CD8-positive, alpha-beta memory T cell (primary cell): Measurements from ENCODE around the gene HEPN1. TPM values are rescaled to one million over a fixed set of nuclear protein-coding genes. Genes with fewer than 3 reads are reported as not detected.

ENCODE experiments used
- CTCF ChIA-PET: fragments of 350-600 bp; sonication (Branson Sonifier 250); formaldehyde crosslinking; loops from one replicate; lab custom pipeline; 2021; ENCODE audit warnings: antibody characterized with exemption; lab: Charles Lee
- POLR2A ChIA-PET: fragments of 350-600 bp; sonication (Branson Sonifier 250); formaldehyde crosslinking; loops from one replicate; lab custom pipeline; 2021; ENCODE audit warnings: antibody characterized with exemption; lab: Charles Lee
- DNase-seq, 5 donors: peaks; one replicate each; pipeline versions ENCODE4 v3.0.0 to v3.0.0-alpha.2; 2020 to 2022; ENCODE audit warnings: mixed read lengths in 1 of 5
- H3K27ac ChIP-seq: one replicate; pipeline ENCODE4 v1.7.0; 2013; ENCODE audit warnings: low read depth, mild to moderate bottlenecking, low read length, moderate library complexity
- H3K27me3 ChIP-seq: 2 replicates; pipeline ENCODE4 v1.7.0; 2013; ENCODE audit warnings: low read length, mild to moderate bottlenecking; ENCODE audit not compliant: insufficient read depth, poor library complexity, severe bottlenecking
- H3K36me3 ChIP-seq: 2 replicates; pipeline ENCODE4 v1.7.0; 2013; ENCODE audit warnings: mild to moderate bottlenecking, low read length, moderate library complexity; ENCODE audit not compliant: insufficient read depth
- H3K4me1 ChIP-seq: 2 replicates; pipeline ENCODE4 v1.7.0; 2013; ENCODE audit warnings: mild to moderate bottlenecking, low read length, moderate library complexity; ENCODE audit not compliant: insufficient read depth
- H3K4me3 ChIP-seq: 2 replicates; pipeline ENCODE4 v1.7.0; 2013; ENCODE audit warnings: mild to moderate bottlenecking, low read length
- H3K9me3 ChIP-seq: 2 replicates; pipeline ENCODE4 v1.7.0; 2013; ENCODE audit warnings: mild to moderate bottlenecking, low read length
- H3K27ac Mint-ChIP-seq, 8 donors: one replicate each; pipeline ENCODE4 v1.8.0; 2020 to 2021; ENCODE audit warnings: mixed read lengths in 8 of 8, mild to moderate bottlenecking in 6 of 8, inconsistent platforms in 3 of 8, moderate library complexity in 3 of 8
- H3K27me3 Mint-ChIP-seq, 2 donors: one replicate each; pipeline ENCODE4 v1.8.0; 2020 to 2021; ENCODE audit warnings: mixed read lengths in 2 of 2, mild to moderate bottlenecking in 1 of 2, moderate library complexity in 1 of 2
- H3K36me3 Mint-ChIP-seq, 3 donors: one replicate each; pipeline ENCODE4 v1.8.0; 2020 to 2021; ENCODE audit warnings: mixed read lengths in 3 of 3, inconsistent platforms in 1 of 3, mild to moderate bottlenecking in 1 of 3
- H3K4me1 Mint-ChIP-seq, 3 donors: one replicate each; pipeline ENCODE4 v1.8.0; 2020 to 2021; ENCODE audit warnings: mixed read lengths in 3 of 3, inconsistent platforms in 1 of 3, mild to moderate bottlenecking in 1 of 3
- H3K4me3 Mint-ChIP-seq, 7 donors: one replicate each; pipeline ENCODE4 v1.8.0; 2020 to 2021; ENCODE audit warnings: mixed read lengths in 7 of 7, mild to moderate bottlenecking in 6 of 7, moderate library complexity in 4 of 7, inconsistent platforms in 2 of 7
- H3K9me3 Mint-ChIP-seq, 5 donors: one replicate each; pipeline ENCODE4 v1.8.0; 2020 to 2022; ENCODE audit warnings: mixed read lengths in 5 of 5, mild to moderate bottlenecking in 3 of 5, moderate library complexity in 2 of 5, inconsistent platforms in 1 of 5
- polyA plus RNA-seq: library from polyadenylated mRNA; unstranded; fragments of 300-500 nt; fragmentation: Illumina TruSeq; gene quantifications from one replicate; pipeline ENCODE4 v1.2.3, GENCODE V29; 2021
- total RNA-seq, 2 experiments: library from RNA; stranded (reverse); gene quantifications; one replicate each; pipeline ENCODE4 v1.2.3, GENCODE V29; 2021

The HEPN1 gene
- total RNA-seq (not detected), polyA plus RNA-seq (not detected)

DNA sequence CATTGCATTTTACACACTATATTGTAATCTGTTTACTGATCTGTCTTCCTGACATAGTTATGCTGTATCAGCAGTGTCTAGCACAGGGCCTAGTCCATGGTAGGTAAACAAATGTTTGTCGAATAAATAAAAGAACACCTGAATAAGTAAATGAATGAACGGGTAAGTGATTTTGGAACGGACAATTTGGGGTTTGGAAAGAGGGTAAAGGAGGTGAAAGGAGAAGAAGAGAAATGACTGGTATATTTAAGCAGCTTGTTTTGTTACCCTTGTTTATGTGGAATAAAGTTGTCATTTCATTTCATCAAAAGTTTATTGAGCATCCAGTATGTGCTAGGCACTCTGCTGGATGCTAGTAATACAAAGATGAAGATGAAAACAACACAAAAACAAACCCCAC is at the start of gene HEPN1:
Gene HEPN1, plus strand, starts transcription at position 301 of the 400 bp plus-strand sequence.
- no peak within 1 kb of the TSS for H3K4me3 ChIP-seq
- peak within 1 kb of the TSS in 4 of 8 donors; percentile 9 to 77 (median 21) for H3K27ac Mint-ChIP-seq
- H3K27ac ChIP-seq, result no peak within 1 kb of the TSS
- ChIA-PET CTCF (interaction anchor here (1.0 to 2.9 kb wide), 2 partner anchors 13 to 42 kb away, joined by 3 to 21 read pairs; no protein-coding TSS in a partner anchor), POLR2A (no interaction called here)
- peaks cover 28% of the 10 kb centered on the region for H3K4me1 ChIP-seq
- no peaks in the 10 kb centered on the region for H3K36me3 Mint-ChIP-seq
- H3K36me3 ChIP-seq, result no peaks in the 10 kb centered on the region
- peak within 1 kb of the TSS in 3 of 7 donors; percentile 12 to 35 (median 33) for H3K4me3 Mint-ChIP-seq
- no peaks in the 10 kb centered on the region for H3K9me3 ChIP-seq
- H3K27me3 ChIP-seq, result no peaks in the 10 kb centered on the region
- peaks cover 0 to 12% of the 10 kb centered on the region in 2 donors for H3K27me3 Mint-ChIP-seq
- no peak for DNase-seq
- H3K4me1 Mint-ChIP-seq, result peaks cover 16 to 21% (median 17%) of the 10 kb centered on the region in 3 donors
- H3K9me3 Mint-ChIP-seq, result peaks cover 0 to under 1% (median 0%) of the 10 kb centered on the region in 5 donors

GRCh38 chr11:124869331-124869730 is 49.7 kb upstream of the HEPN1 start:
- H3K27ac ChIP-seq, result no peak overlapping the region
- no peak for DNase-seq
- H3K9me3 Mint-ChIP-seq, result peaks cover 0 to 2% (median 0%) of the 10 kb centered on the region in 5 donors
- ChIA-PET POLR2A (no interaction called here), CTCF (no interaction called here)
- H3K27me3 ChIP-seq, result peaks cover 57% of the 10 kb centered on the region
- no peaks in the 10 kb centered on the region for H3K36me3 Mint-ChIP-seq
- peak overlapping the region; percentile 37 for H3K4me3 ChIP-seq
- H3K4me1 ChIP-seq, result peaks cover 32% of the 10 kb centered on the region
- no peak overlapping the region for H3K27ac Mint-ChIP-seq
- H3K4me1 Mint-ChIP-seq, result peaks cover 23 to 41% (median 27%) of the 10 kb centered on the region in 3 donors
- H3K9me3 ChIP-seq, result no peaks in the 10 kb centered on the region
- H3K27me3 Mint-ChIP-seq, result peaks cover 76 to 94% of the 10 kb centered on the region in 2 donors
- H3K36me3 ChIP-seq, result no peaks in the 10 kb centered on the region
- H3K4me3 Mint-ChIP-seq, result peak overlapping the region in 5 of 7 donors; percentile 12 to 61 (median 32)

GRCh38 chr11:124869856-124870387 is 49.1 kb upstream of the HEPN1 start:
- Mint-ChIP-seq H3K4me3 (peak overlapping the region in 2 of 7 donors; percentile 16 to 61), H3K9me3 (peaks cover 0 to 2% (median 0%) of the 10 kb centered on the region in 5 donors), H3K27ac (no peak overlapping the region), H3K27me3 (peaks cover 70 to 94% of the 10 kb centered on the region in 2 donors), H3K4me1 (peaks cover 23 to 41% (median 26%) of the 10 kb centered on the region in 3 donors), H3K36me3 (no peaks in the 10 kb centered on the region)
- H3K27me3 ChIP-seq, result peaks cover 52% of the 10 kb centered on the region
- H3K4me3 ChIP-seq, result no peak overlapping the region
- no peak for DNase-seq
- H3K36me3 ChIP-seq, result no peaks in the 10 kb centered on the region
- H3K27ac ChIP-seq, result no peak overlapping the region
- ChIA-PET CTCF (no interaction called here), POLR2A (no interaction called here)
- no peaks in the 10 kb centered on the region for H3K9me3 ChIP-seq
- peaks cover 32% of the 10 kb centered on the region for H3K4me1 ChIP-seq

- H3K27ac ChIP-seq, result no peak overlapping the region
- H3K4me1 ChIP-seq, result peaks cover 30% of the 10 kb centered on the region
- no peak overlapping the region for H3K27ac Mint-ChIP-seq
- H3K36me3 ChIP-seq, result no peaks in the 10 kb centered on the region
- no peak for DNase-seq
- peaks cover 23 to 40% (median 26%) of the 10 kb centered on the region in 3 donors for H3K4me1 Mint-ChIP-seq
- CTCF ChIA-PET, result no interaction called here
- H3K4me3 ChIP-seq, result no peak overlapping the region
- H3K9me3 ChIP-seq, result no peaks in the 10 kb centered on the region
- peaks cover 70 to 92% of the 10 kb centered on the region in 2 donors for H3K27me3 Mint-ChIP-seq
- POLR2A ChIA-PET, result no interaction called here
- H3K9me3 Mint-ChIP-seq, result peaks cover 0 to 2% (median 0%) of the 10 kb centered on the region in 5 donors
- peaks cover 49% of the 10 kb centered on the region for H3K27me3 ChIP-seq
- H3K36me3 Mint-ChIP-seq, result no peaks in the 10 kb centered on the region
- H3K4me3 Mint-ChIP-seq, result peak overlapping the region in 1 of 7 donors; percentile 36
Measured at GRCh38 chr11:124870430-124870829, 48.6 kb upstream of the HEPN1 start.

- peaks cover 27% of the 10 kb centered on the region for H3K4me1 ChIP-seq
- no peak overlapping the region for H3K27ac ChIP-seq
- Mint-ChIP-seq H3K9me3 (peaks cover 0 to 2% (median 0%) of the 10 kb centered on the region in 5 donors), H3K36me3 (peaks cover 0 to 2% (median 0%) of the 10 kb centered on the region in 3 donors), H3K4me3 (peak overlapping the region in 1 of 7 donors; percentile 26), H3K4me1 (peaks cover 26 to 37% (median 26%) of the 10 kb centered on the region in 3 donors), H3K27me3 (peaks cover 60 to 79% of the 10 kb centered on the region in 2 donors), H3K27ac (peak overlapping the region in 1 of 8 donors; percentile 47)
- H3K9me3 ChIP-seq, result no peaks in the 10 kb centered on the region
- H3K27me3 ChIP-seq, result peaks cover 32% of the 10 kb centered on the region
- H3K4me3 ChIP-seq, result no peak overlapping the region
- DNase-seq, result no peak
- CTCF ChIA-PET, result no interaction called here
- no peaks in the 10 kb centered on the region for H3K36me3 ChIP-seq
- POLR2A ChIA-PET, result no interaction called here
Measured at GRCh38 chr11:124872280-124872679, 46.8 kb upstream of the HEPN1 start.

DNA sequence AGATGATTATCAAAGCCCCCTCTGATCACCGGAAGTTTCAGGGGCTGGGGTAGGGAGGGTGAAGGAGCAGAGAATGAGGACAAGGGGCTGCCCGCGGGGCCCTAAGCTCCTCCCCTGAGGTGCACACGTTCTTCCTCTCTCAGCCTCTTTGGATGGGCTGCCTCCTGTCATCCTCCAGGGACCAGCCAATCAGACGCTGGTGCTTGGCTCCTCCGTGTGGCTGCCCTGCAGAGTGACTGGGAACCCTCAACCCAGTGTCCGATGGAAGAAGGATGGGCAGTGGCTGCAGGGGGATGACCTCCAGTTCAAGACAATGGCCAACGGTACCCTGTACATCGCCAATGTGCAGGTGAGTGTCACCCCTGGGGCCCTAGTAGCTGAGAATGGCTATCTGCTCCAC is 46.3 kb upstream of the HEPN1 start:
- peaks cover 0 to 2% (median 0%) of the 10 kb centered on the region in 5 donors for H3K9me3 Mint-ChIP-seq
- peaks cover 0 to 2% (median 0%) of the 10 kb centered on the region in 3 donors for H3K36me3 Mint-ChIP-seq
- Histone ChIP-seq H3K27ac (no peak overlapping the region), H3K36me3 (no peaks in the 10 kb centered on the region), H3K27me3 (peaks cover 29% of the 10 kb centered on the region), H3K4me1 (peaks cover 29% of the 10 kb centered on the region), H3K4me3 (no peak overlapping the region), H3K9me3 (no peaks in the 10 kb centered on the region)
- peaks cover 25 to 37% (median 29%) of the 10 kb centered on the region in 3 donors for H3K4me1 Mint-ChIP-seq
- DNase-seq, result no peak
- POLR2A ChIA-PET, result no interaction called here
- peak overlapping the region in 1 of 7 donors; percentile 26 for H3K4me3 Mint-ChIP-seq
- CTCF ChIA-PET, result no interaction called here
- peak overlapping the region in 2 of 8 donors; percentile 14 to 47 for H3K27ac Mint-ChIP-seq
- H3K27me3 Mint-ChIP-seq, result peaks cover 55 to 75% of the 10 kb centered on the region in 2 donors

DNA sequence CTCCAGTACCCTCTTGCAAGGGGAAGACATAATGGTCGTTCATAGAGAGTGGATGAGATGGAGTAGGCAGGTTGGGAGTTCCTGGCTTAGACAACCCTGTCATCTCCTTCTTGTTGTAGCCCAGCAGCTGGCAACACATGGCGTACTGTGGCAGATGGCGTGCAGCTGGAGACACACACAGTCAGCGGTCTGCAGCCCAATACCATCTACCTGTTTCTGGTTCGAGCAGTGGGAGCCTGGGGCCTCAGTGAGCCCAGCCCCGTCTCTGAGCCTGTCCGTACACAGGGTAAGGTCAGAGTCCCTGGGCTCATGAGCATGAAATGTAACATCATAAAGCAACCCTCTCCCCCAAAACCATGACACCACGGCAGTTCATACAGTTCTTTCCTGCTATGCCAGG is 45.1 kb upstream of the HEPN1 start:
- Histone ChIP-seq H3K4me1 (peaks cover 22% of the 10 kb centered on the region), H3K27me3 (peaks cover 16% of the 10 kb centered on the region), H3K9me3 (no peaks in the 10 kb centered on the region), H3K36me3 (no peaks in the 10 kb centered on the region), H3K4me3 (no peak overlapping the region), H3K27ac (no peak overlapping the region)
- peak in 1 of 5 donors; percentile 34 for DNase-seq
- H3K27ac Mint-ChIP-seq, result no peak overlapping the region
- H3K4me3 Mint-ChIP-seq, result peak overlapping the region in 3 of 7 donors; percentile 2 to 52 (median 40)
- peaks cover 0 to 2% (median 0%) of the 10 kb centered on the region in 3 donors for H3K36me3 Mint-ChIP-seq
- H3K9me3 Mint-ChIP-seq, result peaks cover 0 to 2% (median 0%) of the 10 kb centered on the region in 5 donors
- CTCF ChIA-PET, result interaction anchor here (1.8 kb wide), 1 partner anchor 8 kb away, joined by 6 read pairs; the partner anchor contains the start of gene ROBO3
- H3K4me1 Mint-ChIP-seq, result peaks cover 21 to 33% (median 28%) of the 10 kb centered on the region in 3 donors
- peaks cover 44 to 63% of the 10 kb centered on the region in 2 donors for H3K27me3 Mint-ChIP-seq
- POLR2A ChIA-PET, result no interaction called here
